ENCODE data around the gene NUDT4B. TPM values are rescaled to one million over a fixed set of nuclear protein-coding genes. Genes with fewer than 3 reads are reported as not detected.
"Not testable (repeated sequence)": the region's sequence is repeated elsewhere in the genome, so short reads cannot be mapped to it uniquely, and the experiment has no call there.

Gene NUDT4B
- total RNA-seq = 6.9 and 30.9 TPM in 2 replicates

DNA sequence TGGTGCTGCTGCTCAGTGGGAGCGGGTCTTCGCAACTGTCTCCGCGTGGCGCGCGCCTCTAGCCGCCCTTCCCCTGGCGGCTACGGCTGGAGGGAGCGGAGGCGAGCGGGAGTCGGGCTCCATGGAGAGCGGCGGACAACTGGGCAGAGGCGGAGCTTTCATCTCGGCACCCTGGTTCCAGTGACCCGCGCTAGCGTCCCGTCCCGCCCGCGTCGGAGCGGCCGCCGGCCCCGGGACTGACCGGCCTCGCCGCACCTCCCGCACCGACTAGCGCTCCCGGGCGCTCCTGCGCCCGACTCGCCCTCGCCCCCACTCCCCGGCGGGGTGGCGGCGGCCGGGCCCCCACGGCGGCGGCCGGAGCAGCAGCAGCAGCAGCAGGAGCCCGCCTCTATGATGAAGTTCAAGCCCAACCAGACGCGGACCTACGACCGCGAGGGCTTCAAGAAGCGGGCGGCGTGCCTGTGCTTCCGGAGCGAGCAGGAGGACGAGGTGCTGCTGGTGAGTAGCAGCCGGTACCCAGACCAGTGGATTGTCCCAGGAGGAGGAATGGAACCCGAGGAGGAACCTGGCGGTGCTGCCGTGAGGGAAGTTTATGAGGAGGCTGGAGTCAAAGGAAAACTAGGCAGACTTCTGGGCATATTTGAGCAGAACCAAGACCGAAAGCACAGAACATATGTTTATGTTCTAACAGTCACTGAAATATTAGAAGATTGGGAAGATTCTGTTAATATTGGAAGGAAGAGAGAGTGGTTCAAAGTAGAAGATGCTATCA lies at the start of gene NUDT4B:
Gene NUDT4B (plus strand): TSS at position 212 of the 772 bp plus-strand sequence. CDS start 179 bp downstream, at position 391.
- not testable (repeated sequence) for H3K4me3 ChIP-seq (ENCODE audit: low read depth, low read length)

DNA sequence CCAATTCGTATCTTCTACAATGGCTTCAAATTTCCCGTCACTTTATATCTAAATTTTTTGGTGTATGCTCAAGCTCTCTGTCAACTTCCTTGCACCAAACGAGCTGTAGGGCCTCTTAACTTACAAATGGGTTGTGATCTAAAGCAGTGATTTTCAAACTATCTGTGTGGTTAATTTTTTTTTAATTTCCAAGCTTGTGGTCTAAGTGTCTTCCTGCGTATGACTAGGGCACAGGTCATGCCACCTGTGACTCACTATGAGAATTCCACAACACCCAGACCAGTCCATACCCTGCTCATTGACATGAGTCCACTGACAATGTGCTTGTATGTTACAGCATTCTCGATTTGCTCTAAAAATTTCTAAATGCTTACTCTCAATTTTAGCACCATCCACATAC lies 49.2 kb upstream of the NUDT4B start:
- not testable (repeated sequence) for H3K4me3 ChIP-seq (ENCODE audit: low read depth, low read length); DNase-seq (ENCODE audit: low read depth)

More for the DNA sequence above, at the start of gene NUDT4B:
- not testable (repeated sequence) for DNase-seq (ENCODE audit: low read depth)

DNA sequence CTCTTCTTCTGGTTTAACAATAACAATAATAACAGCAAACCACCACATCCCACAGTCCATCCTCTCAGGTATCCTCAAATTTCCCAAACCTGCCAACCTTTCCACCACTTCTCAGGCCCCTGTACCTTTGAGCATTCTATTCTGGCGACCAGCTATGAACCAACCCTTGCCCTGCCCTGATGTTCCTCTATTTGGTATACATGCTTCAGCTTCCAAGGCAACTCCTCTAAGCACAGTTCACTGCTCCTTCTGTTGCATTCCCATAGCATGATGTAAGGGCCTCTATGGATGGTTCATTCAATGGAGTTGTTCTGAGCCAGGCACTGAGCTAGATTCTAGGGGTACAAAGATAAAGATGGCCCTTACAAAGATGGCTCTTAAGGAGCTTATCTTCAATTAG lies 46.3 kb upstream of the NUDT4B start:
- not testable (repeated sequence) for H3K4me3 ChIP-seq (ENCODE audit: low read depth, low read length); DNase-seq (ENCODE audit: low read depth)

DNA sequence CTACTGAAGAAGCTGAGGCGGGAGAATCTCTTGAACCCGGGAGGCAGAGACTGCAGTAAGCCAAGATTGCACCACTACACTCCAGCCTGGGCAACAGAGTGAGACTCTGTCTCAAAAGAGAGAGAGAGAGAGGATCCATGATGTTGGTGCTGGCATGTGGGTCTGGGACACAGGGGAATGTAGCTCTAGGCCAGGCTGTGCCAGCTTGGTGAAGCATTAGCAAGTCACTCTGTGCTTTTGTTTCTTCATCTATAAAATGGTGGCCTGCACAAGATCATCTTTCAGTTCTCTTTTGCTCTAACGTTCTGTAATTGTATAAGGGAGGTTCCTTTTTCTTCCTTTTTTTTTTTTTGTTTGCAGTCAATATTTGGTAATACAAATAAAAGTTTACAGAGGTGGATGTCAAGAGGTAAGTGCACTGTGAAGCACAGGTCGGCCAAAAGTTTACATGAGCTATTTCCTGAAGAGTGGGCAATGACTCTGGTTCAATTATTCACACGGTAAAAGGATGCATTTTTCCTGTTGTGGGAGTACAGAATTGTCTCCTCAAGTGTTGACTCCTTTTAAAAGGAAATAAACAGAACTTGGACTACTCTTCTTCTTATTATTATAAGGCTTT lies 44.5 kb upstream of the NUDT4B start:
- not testable (repeated sequence) for H3K4me3 ChIP-seq (ENCODE audit: low read depth, low read length); DNase-seq (ENCODE audit: low read depth)

DNA sequence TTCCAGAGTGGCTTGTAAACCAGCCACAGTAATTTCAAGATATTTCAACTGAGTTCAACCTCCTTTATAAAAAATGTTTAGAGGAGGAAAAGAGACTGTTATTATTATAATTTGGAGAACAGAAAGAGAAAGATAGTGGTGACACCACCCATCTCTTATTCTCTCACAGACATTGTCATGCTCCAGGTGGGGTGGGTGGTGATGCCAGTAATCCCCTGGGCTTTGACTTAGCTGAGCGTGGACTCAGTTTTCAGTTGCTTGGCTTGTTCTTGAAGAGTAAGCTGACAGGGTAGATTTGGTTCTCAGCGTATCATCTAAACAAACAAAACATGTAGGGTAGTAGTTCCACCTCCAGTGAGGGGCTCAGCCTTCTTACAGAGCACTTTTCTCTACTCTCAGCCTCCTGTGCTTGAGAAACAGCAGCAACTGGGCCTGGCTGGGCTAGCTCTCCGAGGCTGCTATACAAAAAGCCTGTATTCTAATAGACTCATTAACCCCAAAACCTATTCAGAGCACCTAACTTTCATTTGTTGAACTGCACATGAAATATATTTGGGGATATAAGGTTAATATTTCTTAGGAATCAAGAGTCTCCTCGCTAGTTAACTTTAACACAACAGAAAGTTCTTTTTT lies 43.1 kb upstream of the NUDT4B start:
- H3K4me3 ChIP-seq (ENCODE audit: low read depth, low read length); DNase-seq (ENCODE audit: low read depth): not testable (repeated sequence)

DNA sequence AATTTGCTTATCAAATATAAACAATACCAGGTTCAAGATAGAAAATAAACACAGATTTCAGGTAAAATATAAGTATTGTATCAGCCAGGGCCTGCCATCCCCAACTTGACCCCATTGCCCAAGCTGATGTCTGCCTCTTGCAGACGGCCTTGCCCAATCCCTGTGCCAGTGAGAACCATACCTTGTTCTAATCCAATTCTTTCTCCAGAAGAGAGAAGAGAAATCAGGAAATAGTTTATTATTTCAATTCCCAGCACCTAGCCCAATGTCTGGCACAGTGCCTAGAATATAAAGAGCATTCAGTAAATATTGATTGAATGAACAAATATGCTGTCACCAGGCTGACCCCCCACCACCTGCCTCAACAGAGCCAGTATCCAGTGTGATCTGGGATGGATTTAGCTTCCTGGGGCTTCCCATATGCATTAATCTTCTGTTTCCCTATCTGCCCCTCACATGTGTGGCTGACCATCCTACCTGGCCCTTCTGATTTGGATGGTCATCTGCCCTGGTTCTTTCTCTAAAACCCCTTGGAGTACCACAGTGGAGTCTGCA lies 39.7 kb upstream of the NUDT4B start:
- not testable (repeated sequence) for DNase-seq (ENCODE audit: low read depth); H3K4me3 ChIP-seq (ENCODE audit: low read depth, low read length)

DNA sequence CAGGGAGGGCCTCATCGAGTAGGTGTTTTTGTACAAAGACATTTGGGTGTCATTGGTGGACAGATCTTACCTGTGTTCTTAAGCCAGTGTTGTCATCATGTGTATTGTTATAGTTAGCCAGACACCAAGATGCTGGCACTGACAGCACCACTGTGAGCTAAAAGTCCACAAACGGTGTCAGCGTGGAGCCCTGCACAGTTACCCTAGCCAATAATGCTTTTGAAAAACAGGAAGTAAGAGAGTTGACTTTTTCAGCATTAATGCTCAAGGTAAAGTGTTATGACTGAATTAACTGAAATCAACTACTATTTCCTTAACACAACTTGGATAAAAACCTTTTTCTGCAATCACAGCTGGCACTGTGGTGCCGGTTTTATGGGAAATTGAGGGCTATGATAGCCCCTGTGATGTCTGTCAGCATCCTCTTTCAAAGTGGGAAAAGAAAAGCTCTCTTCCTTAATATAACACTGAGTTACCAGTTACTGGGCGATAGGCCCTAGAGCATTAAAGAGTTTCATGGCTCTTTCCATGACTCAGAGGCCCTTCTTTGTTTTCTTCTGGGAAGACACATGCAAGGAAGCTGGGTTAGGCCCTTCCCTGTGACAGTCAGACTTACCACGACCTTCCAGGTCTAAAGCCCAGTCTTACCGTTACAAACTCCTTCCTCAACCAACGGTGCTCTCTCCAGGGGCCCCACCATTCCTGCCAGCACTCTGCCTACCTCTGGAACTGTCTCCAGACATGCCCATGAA lies 37.6 kb upstream of the NUDT4B start:
- DNase-seq (ENCODE audit: low read depth); H3K4me3 ChIP-seq (ENCODE audit: low read depth, low read length): not testable (repeated sequence)

DNA sequence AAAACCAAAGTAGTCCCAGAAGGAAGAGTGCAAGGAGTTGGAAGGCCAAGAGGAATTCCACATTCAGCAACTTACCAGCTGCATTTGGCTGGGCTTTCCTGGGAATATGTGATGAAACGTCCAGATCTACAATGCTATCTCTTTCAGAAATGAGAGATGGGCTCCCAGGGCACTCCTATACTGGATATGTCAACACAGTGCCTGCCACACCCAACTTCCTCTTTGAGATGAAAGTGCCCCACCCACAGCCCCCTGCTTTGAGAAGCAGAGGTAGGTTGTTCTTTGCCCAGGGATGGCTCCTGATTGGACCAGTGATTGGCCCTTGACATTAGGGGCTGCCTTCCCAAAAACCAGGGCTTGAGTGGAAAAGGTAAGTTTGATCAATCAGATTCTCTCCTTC lies 36.2 kb upstream of the NUDT4B start:
- DNase-seq (ENCODE audit: low read depth); H3K4me3 ChIP-seq (ENCODE audit: low read depth, low read length): not testable (repeated sequence)

DNA sequence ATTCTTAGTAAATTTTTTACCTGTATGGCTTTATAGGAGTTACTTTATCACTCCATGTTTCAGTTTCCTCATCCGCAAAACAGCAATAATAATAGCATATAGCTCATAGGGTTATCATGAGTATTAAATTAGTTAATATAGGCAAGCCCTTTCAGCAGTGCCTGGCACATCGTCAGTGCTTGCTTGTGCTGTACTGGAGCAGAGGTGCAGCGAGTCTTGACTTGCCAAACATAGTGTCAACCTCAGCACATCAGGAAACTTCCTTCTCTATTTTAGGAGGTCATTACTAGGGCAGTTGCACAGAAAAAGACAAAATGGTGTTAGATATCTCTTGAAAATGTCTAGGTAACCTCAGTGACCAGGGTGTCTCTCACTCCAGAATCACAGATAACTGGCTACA lies 33.1 kb upstream of the NUDT4B start:
- not testable (repeated sequence) for H3K4me3 ChIP-seq (ENCODE audit: low read depth, low read length); DNase-seq (ENCODE audit: low read depth)

DNA sequence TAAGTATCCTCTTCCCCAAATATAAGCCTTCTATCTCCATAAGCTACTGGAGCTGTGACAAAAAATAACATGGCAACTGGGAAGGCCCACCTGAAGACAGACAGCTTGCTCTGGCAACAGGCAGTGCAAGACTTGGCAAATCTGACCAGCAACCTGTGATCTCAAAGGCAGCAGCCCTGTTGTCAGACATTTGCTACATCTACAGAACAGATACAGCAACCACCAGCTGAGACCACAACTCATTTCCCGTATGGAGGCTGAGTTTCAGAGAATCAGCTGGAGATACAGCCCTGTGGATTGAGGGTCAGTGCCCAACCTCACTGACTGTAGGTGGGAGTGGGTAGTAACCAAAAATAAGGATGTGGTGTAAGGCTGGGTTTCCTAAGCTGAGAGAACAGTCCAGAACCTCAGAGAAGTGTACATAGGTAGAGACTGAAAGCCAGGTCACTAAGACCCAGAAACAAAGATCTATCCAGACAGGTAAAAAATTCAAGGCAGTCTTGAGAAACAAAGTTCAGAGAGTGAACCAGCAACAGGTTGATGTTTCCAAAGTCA lies 31.5 kb upstream of the NUDT4B start:
- H3K4me3 ChIP-seq (ENCODE audit: low read depth, low read length); DNase-seq (ENCODE audit: low read depth): not testable (repeated sequence)

DNA sequence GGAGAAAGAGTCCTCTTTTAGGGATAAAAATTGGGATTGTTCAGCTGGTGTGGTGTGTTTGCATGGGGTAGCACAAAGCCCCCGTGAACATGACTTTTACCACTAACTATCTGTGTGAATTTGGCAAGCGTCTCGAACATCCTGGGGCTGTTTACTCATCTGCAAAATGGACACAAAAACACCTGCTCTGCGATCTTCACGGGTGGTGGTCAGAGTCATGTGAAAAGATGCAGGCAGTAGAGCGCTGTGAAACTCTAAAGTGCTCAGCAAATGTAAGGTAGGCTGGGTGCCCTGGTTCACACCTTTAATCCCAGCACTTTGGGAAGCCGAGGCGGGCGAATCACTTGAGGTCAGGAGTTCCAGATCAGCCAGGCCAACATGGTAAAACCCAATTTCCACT lies 27.7 kb upstream of the NUDT4B start:
- H3K4me3 ChIP-seq (ENCODE audit: low read depth, low read length); DNase-seq (ENCODE audit: low read depth): not testable (repeated sequence)

DNA sequence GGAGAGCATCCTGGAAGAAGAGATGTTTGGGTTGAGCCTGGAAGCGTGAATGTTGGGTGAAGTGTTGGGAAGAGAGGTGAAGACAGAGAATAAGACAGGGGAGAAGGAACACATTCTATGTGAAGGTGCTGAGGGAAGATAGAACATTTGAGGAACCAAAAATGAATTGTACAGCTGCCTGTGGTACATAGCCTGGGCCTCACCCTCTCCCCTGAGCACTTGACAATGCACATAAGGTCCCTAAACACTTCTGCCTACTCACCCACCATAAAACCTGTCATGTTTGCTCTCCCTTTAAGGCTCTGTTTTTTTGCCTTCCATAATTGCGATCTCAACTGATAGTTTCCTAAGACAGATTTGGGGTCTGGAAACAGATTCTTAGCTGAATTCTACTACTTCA lies 25.8 kb upstream of the NUDT4B start:
- not testable (repeated sequence) for DNase-seq (ENCODE audit: low read depth); H3K4me3 ChIP-seq (ENCODE audit: low read depth, low read length)

DNA sequence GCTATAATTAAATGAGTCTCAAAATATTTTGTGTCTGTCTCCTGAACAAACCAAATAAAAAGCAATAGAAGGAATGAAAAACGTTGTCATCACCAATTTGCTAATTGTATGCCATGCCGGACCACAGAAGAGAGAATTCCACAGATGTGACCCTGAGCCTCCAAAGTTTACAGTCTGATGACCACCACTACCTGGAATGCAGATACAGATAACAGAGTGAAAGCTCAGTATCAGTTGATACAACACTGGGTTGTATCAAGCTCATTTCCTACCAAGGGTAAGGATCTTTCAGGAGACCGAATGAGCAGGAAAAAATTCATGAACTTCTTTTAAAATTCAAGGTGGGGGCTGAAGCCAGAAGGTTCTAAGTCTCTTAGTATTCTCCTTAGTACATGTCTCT lies 25.1 kb upstream of the NUDT4B start:
- not testable (repeated sequence) for H3K4me3 ChIP-seq (ENCODE audit: low read depth, low read length); DNase-seq (ENCODE audit: low read depth)

DNA sequence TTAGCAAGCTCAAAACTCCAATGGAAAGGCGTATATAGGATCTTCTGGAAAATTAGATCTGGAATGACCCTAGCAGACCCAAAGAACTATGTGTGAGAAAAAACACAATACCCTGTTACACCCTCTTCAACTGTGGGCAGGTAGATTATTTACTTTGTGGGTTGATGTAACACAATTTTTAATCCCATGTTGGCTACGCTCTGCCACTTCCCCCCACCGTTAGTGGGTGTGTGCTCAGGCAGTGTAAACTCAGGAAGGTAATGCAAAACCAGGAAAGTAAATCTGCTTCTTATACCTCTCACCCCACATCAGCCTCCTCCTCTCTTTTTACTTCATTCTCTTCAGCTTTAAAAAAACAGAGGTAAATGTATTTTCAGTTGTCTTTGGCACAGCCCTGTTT lies 23.7 kb upstream of the NUDT4B start:
- H3K4me3 ChIP-seq (ENCODE audit: low read depth, low read length) = not testable (repeated sequence)

DNA sequence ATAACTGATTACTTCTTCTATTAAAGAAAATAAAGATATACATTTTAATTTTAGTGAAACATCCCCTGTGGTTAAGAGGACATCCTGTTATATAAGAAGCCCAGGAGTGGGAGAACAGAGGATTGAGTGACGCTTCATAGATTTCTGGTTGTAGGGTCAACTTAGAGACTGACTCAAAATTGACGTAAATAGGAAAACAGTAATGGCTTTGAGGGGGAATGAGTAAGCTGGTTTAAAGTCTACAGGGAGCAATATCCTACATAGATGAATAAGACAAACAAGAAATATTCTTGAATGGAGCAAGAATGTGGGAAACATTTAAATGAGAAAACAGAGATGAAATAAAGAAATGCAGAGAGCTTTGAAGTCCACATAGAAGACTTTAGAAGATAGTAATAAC lies 20.7 kb upstream of the NUDT4B start:
- not testable (repeated sequence) for H3K4me3 ChIP-seq (ENCODE audit: low read depth, low read length); DNase-seq (ENCODE audit: low read depth)

More for the DNA sequence above, 23.7 kb upstream of the NUDT4B start:
- DNase-seq (ENCODE audit: low read depth) = not testable (repeated sequence)

DNA sequence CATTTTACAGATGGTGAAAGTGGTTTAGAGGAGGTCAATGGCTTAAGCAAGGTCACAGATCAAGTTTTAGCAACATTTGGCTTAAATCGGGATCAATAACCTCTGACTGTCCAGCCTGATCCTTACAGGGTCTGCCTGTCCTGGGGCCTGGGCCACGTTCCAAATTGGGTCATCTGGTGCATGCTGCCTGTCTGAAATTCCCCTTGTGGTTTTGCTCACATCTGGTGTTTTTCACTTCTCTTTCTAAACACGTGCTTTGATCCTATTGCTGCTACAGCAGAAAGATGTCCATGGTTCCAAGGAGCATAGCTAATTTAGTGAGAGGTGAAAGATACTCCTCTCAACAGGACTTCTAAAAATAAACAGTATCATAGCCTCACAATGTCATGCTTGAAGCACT lies 19.4 kb upstream of the NUDT4B start:
- H3K4me3 ChIP-seq (ENCODE audit: low read depth, low read length); DNase-seq (ENCODE audit: low read depth): not testable (repeated sequence)

DNA sequence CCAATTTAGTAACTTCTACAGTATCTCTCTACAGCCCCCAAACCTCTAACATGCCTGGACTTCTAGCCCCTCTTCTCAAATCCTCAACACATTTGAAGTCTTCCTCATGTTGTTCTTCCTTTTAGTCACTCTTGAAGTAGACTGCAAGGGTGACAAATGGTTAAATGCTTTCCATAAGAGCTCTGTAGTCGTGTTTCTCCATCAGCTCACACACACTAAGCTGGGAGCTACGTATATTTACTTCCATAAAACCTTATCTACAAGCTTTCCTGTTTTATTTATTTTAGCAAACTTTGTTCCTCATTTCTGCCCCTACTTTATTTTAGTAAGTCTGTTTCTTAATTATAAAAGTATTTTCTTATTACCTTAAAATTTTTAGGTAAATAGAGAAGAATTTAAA lies 19.0 kb upstream of the NUDT4B start:
- not testable (repeated sequence) for DNase-seq (ENCODE audit: low read depth); H3K4me3 ChIP-seq (ENCODE audit: low read depth, low read length)

DNA sequence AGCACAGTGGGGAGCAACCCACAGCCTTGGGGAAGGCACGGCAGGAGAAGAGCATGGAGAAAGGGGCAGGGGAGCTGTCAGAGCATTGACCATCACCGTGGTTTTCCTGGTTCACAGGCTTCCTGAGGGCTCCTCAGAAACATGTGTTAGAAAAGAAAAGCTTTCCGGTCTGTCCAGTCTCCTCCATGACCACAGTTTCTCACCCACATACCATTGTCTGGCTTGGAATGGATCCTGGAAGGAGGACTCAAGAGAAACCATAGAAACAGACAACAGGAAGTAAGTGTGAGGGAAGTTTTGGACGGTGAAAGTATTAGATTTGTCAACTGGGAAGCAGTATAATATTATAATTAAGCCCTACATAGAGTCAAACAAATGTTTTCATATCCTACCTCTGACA lies 16.3 kb upstream of the NUDT4B start:
- not testable (repeated sequence) for DNase-seq (ENCODE audit: low read depth); H3K4me3 ChIP-seq (ENCODE audit: low read depth, low read length)
